A673 (cell line): Measurements from ENCODE around the gene C1QTNF9B. TPM values are rescaled to one million over a fixed set of nuclear protein-coding genes. Genes with fewer than 3 reads are reported as not detected.

ENCODE experiments used
- BruUV-seq: library from RNA; stranded (reverse); fragments of 400-500 nt; replicated peaks from 2 replicates; lab custom pipeline; 2021; lab: Mats Ljungman, UMichigan
- CTCF ChIA-PET: fragments of 300-600 bp; sonication (Branson Sonifier 250); formaldehyde crosslinking; loops from one replicate; lab custom pipeline; 2022; ENCODE audit warnings: antibody characterized with exemption; lab: Charles Lee
- POLR2A ChIA-PET: fragments of 300-600 bp; sonication (Branson Sonifier 250); formaldehyde crosslinking; loops from one replicate; lab custom pipeline; 2022; ENCODE audit warnings: antibody characterized with exemption; ENCODE audit not compliant: low non-redundant PET; lab: Charles Lee
- DNase-seq: peaks from one replicate; pipeline ENCODE4 v3.0.0-alpha.2; 2015; ENCODE audit warnings: low spot score
- H3K27ac ChIP-seq: fragments of 200-600 bp; sonication (generic); 2 replicates; pipeline ENCODE4 v1.5.1; 2016; ENCODE audit warnings: mixed run types, low read depth, mild to moderate bottlenecking, mixed read lengths, antibody characterized with exemption, low read length; ENCODE audit not compliant: poor library complexity, severe bottlenecking
- H3K27me3 ChIP-seq: fragments of 200-600 bp; sonication (generic); replicated peaks from 2 replicates; pipeline ENCODE4 v1.6.1; 2017; ENCODE audit warnings: mixed run types, low read depth, mild to moderate bottlenecking, mixed read lengths, antibody characterized with exemption, low read length; ENCODE audit not compliant: insufficient read depth, poor library complexity
- H3K36me3 ChIP-seq: fragments of 200-600 bp; sonication (generic); 2 replicates; pipeline ENCODE4 v1.6.1; 2016; ENCODE audit warnings: mixed run types, mild to moderate bottlenecking, mixed read lengths, antibody characterized with exemption, low read length; ENCODE audit not compliant: insufficient read depth, poor library complexity, severe bottlenecking
- H3K4me1 ChIP-seq: fragments of 200-600 bp; sonication (generic); 2 replicates; pipeline ENCODE4 v1.6.1; 2017; ENCODE audit warnings: mixed run types, mild to moderate bottlenecking, mixed read lengths, antibody characterized with exemption, low read length; ENCODE audit not compliant: insufficient read depth, poor library complexity, severe bottlenecking
- H3K4me3 ChIP-seq: fragments of 200-600 bp; sonication (generic); 2 replicates; pipeline ENCODE4 v1.5.1; 2016; ENCODE audit warnings: low read depth, mixed run types, mild to moderate bottlenecking, mixed read lengths, low read length; ENCODE audit not compliant: poor library complexity, severe bottlenecking
- H3K9me3 ChIP-seq: fragments of 200-600 bp; sonication (generic); 2 replicates; pipeline ENCODE4 v1.6.1; 2016; ENCODE audit warnings: mixed run types, low read depth, mild to moderate bottlenecking, mixed read lengths, antibody characterized with exemption, low read length; ENCODE audit not compliant: poor library complexity, severe bottlenecking
- EZH2 ChIP-seq: fragments of 200-600 bp; sonication (generic); IDR thresholded peaks from 2 replicates; pipeline ENCODE4 v1.6.1; 2017; ENCODE audit warnings: borderline replicate concordance, low read depth, mild to moderate bottlenecking, mixed read lengths, antibody characterized with exemption, low read length; ENCODE audit not compliant: poor library complexity, severe bottlenecking
- intact Hi-C: fragments of 100-400 bp; cut with micrococcal nuclease; formaldehyde crosslinking; loops from one replicate; pipeline ENCODE4 v1.10.0; 2022; ENCODE audit not compliant: unreplicated experiment
- total RNA-seq: library from RNA; stranded (reverse); gene quantifications from 2 replicates; pipeline ENCODE4 v1.2.3, GENCODE V29; 2021
- TF ChIP-seq, protein P1 (sequence below): fragments of 300-800, 200-600 bp; sonication (generic); conservative IDR thresholded peaks from 2 replicates; pipeline ENCODE4 v1.5.1; 2017; ENCODE audit warnings: low read depth, mild to moderate bottlenecking, antibody characterized with exemption, low read length, moderate library complexity, mixed read lengths

The C1QTNF9B gene
- total RNA-seq, 1 experiment from 2014 or later: not detected

GRCh38 chr13:23856008-23856750 lies 41.1 kb downstream of the C1QTNF9B start:
- TF ChIP-seq, protein P1, sequence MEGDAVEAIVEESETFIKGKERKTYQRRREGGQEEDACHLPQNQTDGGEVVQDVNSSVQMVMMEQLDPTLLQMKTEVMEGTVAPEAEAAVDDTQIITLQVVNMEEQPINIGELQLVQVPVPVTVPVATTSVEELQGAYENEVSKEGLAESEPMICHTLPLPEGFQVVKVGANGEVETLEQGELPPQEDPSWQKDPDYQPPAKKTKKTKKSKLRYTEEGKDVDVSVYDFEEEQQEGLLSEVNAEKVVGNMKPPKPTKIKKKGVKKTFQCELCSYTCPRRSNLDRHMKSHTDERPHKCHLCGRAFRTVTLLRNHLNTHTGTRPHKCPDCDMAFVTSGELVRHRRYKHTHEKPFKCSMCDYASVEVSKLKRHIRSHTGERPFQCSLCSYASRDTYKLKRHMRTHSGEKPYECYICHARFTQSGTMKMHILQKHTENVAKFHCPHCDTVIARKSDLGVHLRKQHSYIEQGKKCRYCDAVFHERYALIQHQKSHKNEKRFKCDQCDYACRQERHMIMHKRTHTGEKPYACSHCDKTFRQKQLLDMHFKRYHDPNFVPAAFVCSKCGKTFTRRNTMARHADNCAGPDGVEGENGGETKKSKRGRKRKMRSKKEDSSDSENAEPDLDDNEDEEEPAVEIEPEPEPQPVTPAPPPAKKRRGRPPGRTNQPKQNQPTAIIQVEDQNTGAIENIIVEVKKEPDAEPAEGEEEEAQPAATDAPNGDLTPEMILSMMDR: no peak
- no peak for TF ChIP-seq EZH2
- peak; percentile 9 for DNase-seq
- no peak overlapping the region for H3K27ac ChIP-seq
- no peaks in the 10 kb centered on the region for H3K4me1 ChIP-seq
- no peaks in the 10 kb centered on the region for H3K9me3 ChIP-seq
- H3K4me3 ChIP-seq: no peak overlapping the region
- no TSS peak for BruUV-seq
- intact Hi-C loops: no loop called here
- CTCF ChIA-PET: no interaction called here
- POLR2A ChIA-PET: no interaction called here
- H3K36me3 ChIP-seq: no peaks in the 10 kb centered on the region
- no peaks in the 10 kb centered on the region for H3K27me3 ChIP-seq

DNA sequence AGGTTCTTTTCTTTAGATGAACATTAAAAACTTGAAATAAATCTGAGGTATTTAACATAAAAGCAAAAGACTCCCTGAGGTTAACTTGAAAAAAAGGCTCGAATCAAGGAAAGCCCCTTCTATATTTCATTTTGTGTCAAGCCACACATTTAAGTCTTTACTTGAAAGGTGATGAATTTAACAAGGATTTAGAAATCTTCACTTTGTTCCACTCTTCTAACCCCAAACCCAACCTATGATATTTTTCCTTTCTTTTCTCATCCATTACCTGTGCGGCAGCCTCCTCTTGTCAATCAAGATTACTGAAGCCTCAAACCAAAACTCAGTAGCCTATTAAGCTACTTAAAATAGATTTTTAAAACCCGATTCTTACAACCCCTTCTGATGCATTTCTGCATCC lies 41.9 kb downstream of the C1QTNF9B start:
- Histone ChIP-seq H3K4me3 (no peak overlapping the region), H3K9me3 (no peaks in the 10 kb centered on the region), H3K27me3 (no peaks in the 10 kb centered on the region), H3K27ac (no peak overlapping the region), H3K4me1 (no peaks in the 10 kb centered on the region), H3K36me3 (no peaks in the 10 kb centered on the region)
- intact Hi-C loops: no loop called here
- ChIA-PET POLR2A (no interaction called here), CTCF (no interaction called here)
- BruUV-seq: no TSS peak
- no peak for TF ChIP-seq EZH2
- TF ChIP-seq, protein P1: no peak
- no peak for DNase-seq

DNA sequence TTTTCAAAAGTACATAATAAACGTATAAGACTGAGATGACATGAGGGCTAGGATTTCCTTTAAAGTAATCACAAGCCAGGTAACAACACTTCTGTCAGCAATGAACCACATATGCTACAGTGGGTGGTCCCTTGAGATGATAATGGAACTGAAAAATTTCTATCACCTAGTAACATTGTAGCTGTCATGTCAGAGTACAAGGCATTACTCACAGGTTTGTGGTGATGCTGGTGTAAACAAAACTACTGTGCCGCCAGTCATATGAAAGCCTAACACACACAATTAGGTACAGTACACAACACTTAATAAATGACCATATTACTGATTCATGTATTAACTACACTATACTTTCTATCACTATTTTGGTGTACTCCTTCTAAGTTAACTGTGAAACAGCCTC lies 45.0 kb downstream of the C1QTNF9B start:
- no peak overlapping the region for H3K4me3 ChIP-seq
- H3K4me1 ChIP-seq: no peaks in the 10 kb centered on the region
- H3K27ac ChIP-seq: no peak overlapping the region
- no peaks in the 10 kb centered on the region for H3K36me3 ChIP-seq
- TF ChIP-seq, protein P1: no peak
- no peak for TF ChIP-seq EZH2
- no peaks in the 10 kb centered on the region for H3K27me3 ChIP-seq
- BruUV-seq: no TSS peak
- ChIA-PET POLR2A (no interaction called here), CTCF (no interaction called here)
- intact Hi-C loops: no loop called here
- no peaks in the 10 kb centered on the region for H3K9me3 ChIP-seq
- DNase-seq: no peak
